Measurements from ENCODE around the gene SMYD3.
"Not testable (repeated sequence)": the region's sequence is repeated elsewhere in the genome, so short reads cannot be mapped to it uniquely, and the experiment has no call there.

Gene SMYD3

GRCh38 chr1:245987577-245987976, 519.5 kb downstream of the SMYD3 start:
- DNase-seq (ENCODE audit: low spot score): no peak

GRCh38 chr1:245987219-245987545, 519.9 kb downstream of the SMYD3 start:
- no peak for DNase-seq (ENCODE audit: low spot score)

- DNase-seq (ENCODE audit: low spot score): no peak
Observed at GRCh38 chr1:245986404-245987218, 520.5 kb downstream of the SMYD3 start.

GRCh38 chr1:245984390-245985155, 522.5 kb downstream of the SMYD3 start:
- DNase-seq (ENCODE audit: low spot score): no peak

- no peak for DNase-seq (ENCODE audit: low spot score)
Observed at GRCh38 chr1:245983294-245983967, 523.6 kb downstream of the SMYD3 start.

GRCh38 chr1:245979589-245979988, 527.5 kb downstream of the SMYD3 start:
- DNase-seq (ENCODE audit: low spot score): no peak

- no peak for DNase-seq (ENCODE audit: low spot score)
Observed at GRCh38 chr1:245978915-245979314, 528.2 kb downstream of the SMYD3 start.

- no peak for DNase-seq (ENCODE audit: low spot score)
Observed at GRCh38 chr1:245972476-245972875, 534.6 kb downstream of the SMYD3 start.

- no peak for DNase-seq (ENCODE audit: low spot score)
Observed at GRCh38 chr1:245971711-245972085, 535.4 kb downstream of the SMYD3 start.

GRCh38 chr1:245971076-245971710, 535.9 kb downstream of the SMYD3 start:
- DNase-seq (ENCODE audit: low spot score): not testable (repeated sequence)

- DNase-seq (ENCODE audit: low spot score): no peak
Observed at GRCh38 chr1:245969283-245969682, 537.8 kb downstream of the SMYD3 start.

GRCh38 chr1:245968775-245969174, 538.3 kb downstream of the SMYD3 start:
- no peak for DNase-seq (ENCODE audit: low spot score)

GRCh38 chr1:245965398-245965797, 541.7 kb downstream of the SMYD3 start:
- no peak for DNase-seq (ENCODE audit: low spot score)

- no peak for DNase-seq (ENCODE audit: low spot score)
Observed at GRCh38 chr1:245963649-245964048, 543.4 kb downstream of the SMYD3 start.

GRCh38 chr1:245962453-245962852, 544.6 kb downstream of the SMYD3 start:
- no peak for DNase-seq (ENCODE audit: low spot score)

GRCh38 chr1:245961137-245961540, 545.9 kb downstream of the SMYD3 start:
- no peak for DNase-seq (ENCODE audit: low spot score)

- DNase-seq (ENCODE audit: low spot score): no peak
Observed at GRCh38 chr1:245960171-245960570, 546.9 kb downstream of the SMYD3 start.

GRCh38 chr1:245958016-245958415, 549.1 kb downstream of the SMYD3 start:
- DNase-seq (ENCODE audit: low spot score): no peak

GRCh38 chr1:245957427-245957826, 549.7 kb downstream of the SMYD3 start:
- DNase-seq (ENCODE audit: low spot score): no peak

GRCh38 chr1:245956225-245956624, 550.9 kb downstream of the SMYD3 start:
- DNase-seq (ENCODE audit: low spot score): no peak

- DNase-seq (ENCODE audit: low spot score): no peak
Observed at GRCh38 chr1:245953876-245954660, 553.0 kb downstream of the SMYD3 start.

Measured in Ammon's horn (tissue), 1 donor.